OCI-LY1 (cell line): ENCODE data around the gene SHANK3.

Source experiments
- H2AFZ ChIP-seq: fragments of 200-600 bp; sonication (generic), shearing (Covaris generic); 2 replicates; pipeline ENCODE4 v1.6.0; 2014; ENCODE audit warnings: antibody characterized with exemption, mild to moderate bottlenecking, low read length
- H3F3A ChIP-seq: fragments of 200-600 bp; sonication (generic), shearing (Covaris generic); 2 replicates; pipeline ENCODE4 v1.6.0; 2014; ENCODE audit warnings: mild to moderate bottlenecking, antibody characterized with exemption, low read length, moderate library complexity; ENCODE audit not compliant: insufficient read depth
- H3K27ac ChIP-seq: fragments of 200-600 bp; sonication (generic); 2 replicates; pipeline ENCODE4 v1.5.1; 2014; ENCODE audit warnings: low read length, mixed run types, mild to moderate bottlenecking, low read depth; ENCODE audit not compliant: poor library complexity, severe bottlenecking
- H3K27me3 ChIP-seq: fragments of 200-600 bp; sonication (generic); 2 replicates; pipeline ENCODE4 v1.6.0; 2014; ENCODE audit warnings: antibody characterized with exemption, mild to moderate bottlenecking, low read length, moderate library complexity; ENCODE audit not compliant: insufficient read depth
- H3K36me3 ChIP-seq: fragments of 200-600 bp; sonication (generic); 2 replicates; pipeline ENCODE4 v1.6.1; 2014; ENCODE audit warnings: mild to moderate bottlenecking, antibody characterized with exemption, low read length, moderate library complexity, mixed read lengths; ENCODE audit not compliant: insufficient read depth
- H3K4me1 ChIP-seq: fragments of 200-600 bp; sonication (generic); 2 replicates; pipeline ENCODE4 v1.5.1; 2014; ENCODE audit warnings: mild to moderate bottlenecking, low read length, moderate library complexity; ENCODE audit not compliant: insufficient read depth, severe bottlenecking
- H3K4me2 ChIP-seq: fragments of 200-600 bp; sonication (generic), shearing (Covaris generic); 2 replicates; pipeline ENCODE4 v1.6.1; 2014; ENCODE audit warnings: low read length
- H3K4me3 ChIP-seq: fragments of 200-600 bp; sonication (generic); 2 replicates; pipeline ENCODE4 v1.5.1; 2014; ENCODE audit warnings: low read length, low read depth, mild to moderate bottlenecking, mixed read lengths; ENCODE audit not compliant: poor library complexity, severe bottlenecking
- H3K79me2 ChIP-seq: fragments of 200-600 bp; shearing (Covaris generic); 2 replicates; pipeline ENCODE4 v1.6.1; 2016; ENCODE audit warnings: mixed run types, low read length, mixed read lengths; ENCODE audit not compliant: insufficient read depth
- H3K9ac ChIP-seq: fragments of 200-600 bp; sonication (generic), shearing (Covaris generic); 2 replicates; pipeline ENCODE4 v1.6.1; 2014; ENCODE audit warnings: mild to moderate bottlenecking, low read length, mixed read lengths
- H3K9me2 ChIP-seq: fragments of 200-600 bp; sonication (generic), shearing (Covaris generic); 2 replicates; pipeline ENCODE4 v1.6.1; 2014; ENCODE audit warnings: low read depth, mild to moderate bottlenecking, low read length, mixed read lengths
- H3K9me3 ChIP-seq: fragments of 200-600 bp; shearing (Covaris generic); 2 replicates; pipeline ENCODE4 v1.6.1; 2014; ENCODE audit warnings: low read length, mixed read lengths
- H4K20me1 ChIP-seq: fragments of 200-600 bp; sonication (generic), shearing (Covaris generic); 2 replicates; pipeline ENCODE4 v1.6.0; 2016; ENCODE audit warnings: mild to moderate bottlenecking, low read length; ENCODE audit not compliant: insufficient read depth
- CTCF ChIP-seq: fragments of 200-600 bp; sonication (generic), shearing (Covaris generic); IDR thresholded peaks from 2 replicates; pipeline ENCODE4 v1.5.1; 2017; ENCODE audit warnings: mild to moderate bottlenecking, antibody characterized with exemption, low read length, moderate library complexity, mixed read lengths
- EZH2 ChIP-seq: fragments of 200-600 bp; sonication (generic), shearing (Covaris generic); IDR thresholded peaks from 2 replicates; pipeline ENCODE4 v1.8.0; 2017; ENCODE audit warnings: borderline replicate concordance, mixed run types, mild to moderate bottlenecking, antibody characterized with exemption, low read length, moderate library complexity, mixed read lengths

SHANK3 gene

GRCh38 chr22:50672041-50672440 is 582 bp upstream of the SHANK3 start:
- no peaks in the 10 kb centered on the region for H3K9me2 ChIP-seq
- no peak overlapping the region for H3K4me3 ChIP-seq

GRCh38 chr22:50673231-50674129 is 857 bp downstream of the SHANK3 start:
- no peak overlapping the region for H3K9ac ChIP-seq
- H3K27ac ChIP-seq = no peak overlapping the region
- no peaks in the 10 kb centered on the region for H4K20me1 ChIP-seq
- TF ChIP-seq CTCF = no peak
- no peak for TF ChIP-seq EZH2
- H3K79me2 ChIP-seq = no peaks in the 10 kb centered on the region
- H3K4me1 ChIP-seq = no peaks in the 10 kb centered on the region
- no peaks in the 10 kb centered on the region for H3K27me3 ChIP-seq
- no peaks in the 10 kb centered on the region for H3F3A ChIP-seq
- H3K4me2 ChIP-seq = no peak overlapping the region
- H3K4me3 ChIP-seq = no peak overlapping the region
- no peak overlapping the region for H2AFZ ChIP-seq
- H3K36me3 ChIP-seq = no peaks in the 10 kb centered on the region
- no peaks in the 10 kb centered on the region for H3K9me2 ChIP-seq
- no peaks in the 10 kb centered on the region for H3K9me3 ChIP-seq

More at GRCh38 chr22:50672041-50672440, 582 bp upstream of the SHANK3 start:
- H3K36me3 ChIP-seq = no peaks in the 10 kb centered on the region
- no peak for TF ChIP-seq CTCF
- TF ChIP-seq EZH2 = no peak
- no peak overlapping the region for H3K9ac ChIP-seq
- no peak overlapping the region for H3K27ac ChIP-seq
- no peak overlapping the region for H3K4me2 ChIP-seq
- no peaks in the 10 kb centered on the region for H4K20me1 ChIP-seq
- no peaks in the 10 kb centered on the region for H3K4me1 ChIP-seq
- no peak overlapping the region for H2AFZ ChIP-seq
- H3K9me3 ChIP-seq = no peaks in the 10 kb centered on the region
- H3K27me3 ChIP-seq = no peaks in the 10 kb centered on the region
- H3K79me2 ChIP-seq = no peaks in the 10 kb centered on the region
- H3F3A ChIP-seq = no peaks in the 10 kb centered on the region

GRCh38 chr22:50674130-50674500 is 1.5 kb downstream of the SHANK3 start:
- Histone ChIP-seq H3K79me2 (no peaks in the 10 kb centered on the region), H3K4me3 (no peak overlapping the region), H3K9me2 (no peaks in the 10 kb centered on the region), H2AFZ (no peak overlapping the region), H4K20me1 (no peaks in the 10 kb centered on the region), H3K4me2 (no peak overlapping the region), H3K27me3 (no peaks in the 10 kb centered on the region), H3K27ac (no peak overlapping the region), H3K9ac (no peak overlapping the region), H3K9me3 (no peaks in the 10 kb centered on the region), H3K36me3 (no peaks in the 10 kb centered on the region), H3F3A (no peaks in the 10 kb centered on the region), H3K4me1 (no peaks in the 10 kb centered on the region)
- no peak for TF ChIP-seq EZH2
